ENCODE data around the gene OOSP4A.

GRCh38 chr11:59918480-59918879, 45.4 kb upstream of the OOSP4A start:
- TF ChIP-seq CTCF (IDR thresholded peaks at IDR 0.05; ENCODE audit: low read length), result no peak
- TF ChIP-seq EZH2 (IDR thresholded peaks at IDR 0.05; ENCODE audit: borderline replicate concordance, low read length), result no peak

All from OCI-LY1 (cell line).